Epidermal melanocyte (primary cell): ENCODE data around the gene THG1L.
"Not testable (repeated sequence)": the region's sequence is repeated elsewhere in the genome, so short reads cannot be mapped to it uniquely, and the experiment has no call there.

Source experiments
- DNase-seq: peaks from one replicate; pipeline ENCODE4 v3.0.0; 2011; ENCODE audit warnings: low spot score; ENCODE audit not compliant: insufficient read length

The THG1L gene

GRCh38 chr5:157727858-157728257 lies 3.4 kb upstream of the THG1L start:
- DNase-seq: not testable (repeated sequence)

- no peak for DNase-seq
Measured at GRCh38 chr5:157729858-157730257, 1.4 kb upstream of the THG1L start.

DNA sequence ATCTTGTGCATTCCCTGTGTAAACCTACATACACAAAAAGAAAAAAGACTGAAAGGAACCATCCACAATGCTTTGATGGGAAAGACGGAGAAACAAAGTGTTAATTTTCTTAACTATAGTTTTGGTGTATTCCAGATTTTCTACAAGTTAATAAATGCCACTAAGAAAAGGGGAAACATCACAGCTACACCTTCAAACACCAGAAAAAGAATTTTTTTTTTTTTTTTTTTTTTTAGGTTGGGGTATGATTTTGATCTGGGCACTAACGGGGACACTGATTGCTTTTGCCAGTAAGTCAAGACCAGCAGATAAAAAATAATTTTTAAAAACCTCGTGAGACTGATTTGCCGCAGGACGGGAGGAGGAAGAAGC lies 334 bp upstream of the THG1L start:
- no peak for DNase-seq

GRCh38 chr5:157732130-157732514 lies 902 bp downstream of the THG1L start:
- DNase-seq: no peak

DNA sequence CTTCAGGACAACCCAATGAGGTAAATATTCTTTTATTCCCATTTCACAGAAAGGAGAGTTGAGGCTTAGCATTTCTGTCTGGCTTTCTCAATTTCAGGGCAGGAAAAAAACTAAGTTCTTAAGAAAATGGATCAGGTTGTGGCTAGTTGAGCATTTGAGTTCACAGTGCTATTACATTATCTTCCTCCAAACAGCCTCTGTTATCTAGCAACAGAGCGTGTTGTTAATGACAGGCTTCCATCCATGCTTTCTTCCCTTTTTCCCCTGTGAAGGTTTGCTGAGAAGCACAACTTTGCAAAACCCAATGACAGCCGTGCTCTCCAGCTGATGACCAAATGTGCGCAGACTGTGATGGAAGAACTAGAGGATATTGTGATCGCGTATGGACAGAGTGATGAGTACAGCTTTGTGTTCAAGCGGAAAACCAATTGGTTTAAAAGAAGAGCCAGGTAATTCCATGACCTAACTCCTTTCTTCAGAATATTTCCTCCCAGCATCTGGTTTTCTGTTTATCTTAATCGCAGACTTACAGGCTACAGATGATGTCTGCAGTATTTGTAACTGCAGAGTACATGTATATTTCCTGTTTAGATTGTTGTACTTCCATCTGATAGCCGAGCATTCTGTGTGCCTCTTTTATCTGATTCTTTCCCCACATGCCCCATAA lies 1.5 kb downstream of the THG1L start:
- DNase-seq: no peak

DNA sequence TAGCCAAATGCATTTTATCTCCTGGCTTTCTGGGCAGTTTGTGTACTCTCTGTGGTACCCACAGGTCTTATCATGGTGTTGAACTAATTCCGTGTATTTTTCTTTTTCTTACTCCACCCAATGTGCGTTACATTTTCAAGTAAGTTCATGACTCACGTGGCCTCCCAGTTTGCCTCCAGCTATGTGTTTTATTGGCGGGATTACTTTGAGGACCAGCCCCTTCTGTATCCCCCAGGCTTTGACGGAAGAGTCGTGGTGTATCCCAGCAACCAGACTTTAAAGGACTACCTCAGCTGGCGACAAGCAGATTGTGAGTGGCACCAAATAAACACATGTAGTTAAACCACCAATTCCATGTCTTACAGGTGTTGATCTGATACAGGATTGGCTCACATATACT lies 3.2 kb downstream of the THG1L start:
- DNase-seq: no peak

- DNase-seq: no peak
Measured at GRCh38 chr5:157735991-157736390, 4.8 kb downstream of the THG1L start.

GRCh38 chr5:157739388-157740228 lies 8.4 kb downstream of the THG1L start:
- DNase-seq: no peak

- no peak for DNase-seq
Measured at GRCh38 chr5:157740229-157740610, 9.0 kb downstream of the THG1L start.

- no peak for DNase-seq
Measured at GRCh38 chr5:157741131-157741530, 9.9 kb downstream of the THG1L start.

DNA sequence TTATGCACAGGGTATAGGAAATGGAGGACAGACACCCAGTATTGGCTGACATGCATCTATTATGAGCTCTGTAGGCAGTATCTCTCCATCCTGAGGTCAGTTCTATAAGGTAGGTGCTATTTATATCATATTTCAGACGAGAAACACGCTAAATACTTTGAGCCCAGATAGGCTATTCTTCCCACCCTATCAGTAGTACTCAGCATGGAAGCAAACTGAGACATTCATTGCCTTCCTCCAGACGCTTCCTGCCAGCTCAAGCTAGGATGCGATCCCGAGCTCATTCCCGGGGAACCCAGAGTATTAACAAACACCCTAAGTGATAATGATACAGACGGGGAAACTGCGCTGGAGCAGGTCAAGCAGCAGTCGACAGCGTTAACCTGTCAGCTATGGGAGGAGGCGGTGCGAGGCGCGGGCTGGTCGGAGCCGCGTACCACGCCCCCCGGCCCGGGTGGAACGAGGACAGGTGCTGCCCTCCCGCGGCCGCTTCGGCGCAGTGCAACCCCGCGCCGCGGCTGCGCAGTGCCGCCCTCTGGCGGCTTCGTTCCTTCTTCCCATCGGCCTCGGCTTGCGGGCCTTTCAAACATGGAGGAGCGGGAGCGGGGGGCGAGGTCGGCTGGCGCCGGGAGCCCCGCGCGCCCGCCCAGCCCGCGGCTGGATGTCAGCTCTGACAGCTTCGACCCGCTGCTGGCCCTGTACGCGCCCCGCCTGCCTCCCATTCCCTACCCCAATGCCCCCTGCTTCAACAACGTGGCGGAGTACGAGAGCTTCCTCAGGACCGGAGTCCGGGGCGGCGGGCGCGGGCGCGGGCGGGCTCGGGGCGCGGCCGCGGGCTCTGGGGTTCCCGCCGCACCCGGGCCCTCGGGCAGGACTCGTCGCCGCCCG lies 12.2 kb downstream of the THG1L start, which contains the start of gene LSM11:
LSM11 (plus strand) TSS at position 550 of the 888 bp plus-strand sequence; CDS start at position 589, 39 bp downstream.
- peak; percentile 96 for DNase-seq

- DNase-seq: no peak
Measured at GRCh38 chr5:157744051-157745011, 13.1 kb downstream of the THG1L start.

DNA sequence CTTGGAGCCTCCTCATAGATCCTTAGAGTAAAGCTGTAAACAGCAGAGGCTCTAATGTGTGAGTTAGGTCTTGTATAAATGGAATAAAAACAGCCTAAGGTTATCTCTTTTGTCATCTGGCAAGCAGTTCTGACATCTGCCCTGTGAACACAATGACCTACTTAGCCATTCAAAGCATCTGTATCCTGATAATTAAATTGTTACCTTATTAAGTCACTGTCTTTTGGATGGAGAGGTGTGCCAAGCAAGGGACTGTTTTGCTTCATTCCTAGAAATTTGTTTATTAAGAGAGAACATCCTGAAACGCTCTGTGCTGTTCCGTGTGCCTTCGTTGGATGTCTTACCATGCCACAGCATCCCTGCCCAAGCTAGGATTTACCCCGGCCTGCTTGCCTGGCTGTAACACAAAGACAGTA lies 13.8 kb downstream of the THG1L start:
- no peak for DNase-seq

- DNase-seq: no peak
Measured at GRCh38 chr5:157747173-157747740, 16.0 kb downstream of the THG1L start.

- DNase-seq: no peak
Measured at GRCh38 chr5:157747766-157748700, 16.8 kb downstream of the THG1L start.

DNA sequence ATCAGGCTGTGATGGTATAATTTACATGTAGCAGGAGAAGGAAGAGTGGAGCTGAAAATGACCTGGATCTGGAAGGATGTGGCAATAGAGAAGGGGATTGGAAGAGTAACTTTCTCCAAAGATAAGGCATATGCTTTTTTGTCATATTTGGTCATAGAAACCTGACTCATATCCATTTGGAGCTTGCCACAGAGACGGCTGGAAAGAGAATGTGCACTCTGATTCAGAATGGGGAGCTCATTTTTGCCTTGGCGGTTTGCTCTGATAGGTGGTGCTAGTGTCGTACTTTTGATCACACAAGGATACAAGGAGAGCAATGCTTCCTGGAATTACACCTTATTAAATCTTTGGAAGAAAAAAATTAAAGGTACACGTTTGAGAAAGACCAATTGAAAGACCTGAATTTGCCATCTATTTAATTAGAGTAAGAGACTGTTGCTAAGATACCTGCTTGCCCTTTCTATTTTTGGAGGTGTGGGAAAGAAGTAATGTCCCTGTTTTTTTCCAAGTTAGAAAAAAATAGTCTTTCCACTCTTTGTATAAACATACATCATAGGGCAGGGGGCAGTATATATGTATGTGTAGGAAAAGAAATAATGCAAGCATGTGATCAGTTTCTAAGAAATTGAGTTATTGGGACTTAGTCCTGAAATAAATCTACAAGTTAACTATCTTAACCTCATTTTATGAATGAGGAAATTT lies 17.7 kb downstream of the THG1L start:
- DNase-seq: no peak

GRCh38 chr5:157749462-157749799 lies 18.2 kb downstream of the THG1L start:
- DNase-seq: no peak

GRCh38 chr5:157750320-157750719 lies 19.1 kb downstream of the THG1L start:
- DNase-seq: no peak

DNA sequence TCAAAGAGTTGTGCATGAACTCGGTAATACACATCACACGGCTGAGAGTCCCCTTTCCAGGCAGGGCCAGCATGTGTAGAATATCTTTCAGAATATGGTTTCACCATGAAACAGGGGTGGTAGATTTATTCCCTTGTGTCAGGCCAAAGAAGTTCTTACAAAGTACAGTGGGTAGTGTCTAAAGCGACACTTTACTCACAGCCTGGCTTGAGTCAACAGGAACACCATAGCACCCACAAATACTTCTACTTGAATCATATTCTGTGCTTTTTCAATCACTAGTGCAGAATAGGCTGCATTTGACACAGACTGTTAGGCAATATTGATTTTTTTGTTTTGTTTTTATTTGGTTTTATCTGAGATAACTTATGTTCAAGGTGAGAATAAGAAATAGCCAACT lies 24.9 kb downstream of the THG1L start:
- DNase-seq: no peak
